Measurements from ENCODE around the gene FHOD1.

Gene FHOD1

DNA sequence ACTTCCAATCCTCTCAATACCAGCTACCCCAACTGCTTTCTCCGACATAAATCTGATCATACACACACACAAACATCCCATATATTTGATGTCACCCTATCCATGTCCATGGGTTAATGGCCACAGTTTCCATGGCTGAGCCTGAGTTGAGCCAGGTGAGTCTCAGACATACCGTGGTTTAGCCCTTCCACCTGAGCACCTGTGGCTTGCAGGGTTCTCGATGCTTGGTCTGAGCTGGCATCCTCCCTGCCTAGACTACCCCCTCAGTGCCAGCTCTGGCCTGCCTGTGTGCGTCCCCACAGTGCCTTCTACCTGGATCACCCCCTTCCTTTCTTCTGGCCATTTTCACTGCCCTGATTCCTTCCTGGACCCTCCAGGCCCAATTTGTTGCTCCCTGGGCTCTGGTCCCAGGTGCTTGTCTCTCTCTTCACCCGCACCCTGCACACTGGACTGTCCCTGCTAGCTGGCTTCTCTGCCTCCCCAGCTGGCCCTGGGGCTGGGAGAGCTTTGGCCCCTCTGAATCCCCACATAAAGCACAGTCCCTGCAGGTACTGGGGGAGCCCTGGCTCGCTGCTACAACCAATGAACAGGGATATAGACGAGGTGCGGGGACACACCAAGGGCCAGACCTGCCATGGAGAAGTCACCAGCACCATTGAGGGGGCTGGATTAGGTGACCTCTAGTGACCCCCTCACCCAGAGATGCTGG, 41.0 kb downstream of the FHOD1 start:
- DNase-seq = no peak

DNA sequence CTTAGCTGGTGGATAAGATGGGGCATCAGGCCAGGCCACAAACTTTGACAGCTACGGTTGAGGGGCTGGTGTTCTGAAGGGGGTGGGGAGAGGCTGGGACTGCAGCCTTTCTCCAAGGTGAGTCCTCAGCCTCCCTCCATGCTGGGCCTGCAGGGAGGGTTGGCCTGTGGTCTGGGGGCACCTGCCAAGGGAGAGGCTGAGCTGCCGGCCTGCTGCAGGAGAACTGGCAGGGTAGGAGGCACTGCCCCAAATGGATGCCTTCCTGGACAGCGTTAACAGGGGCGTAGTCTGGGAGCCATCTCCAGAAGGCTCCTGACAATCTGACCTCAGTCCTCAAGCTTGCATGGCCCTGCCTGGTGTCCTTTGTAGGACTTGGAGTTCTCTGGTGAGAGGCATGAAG, 43.2 kb downstream of the FHOD1 start:
- no peak for DNase-seq

DNA sequence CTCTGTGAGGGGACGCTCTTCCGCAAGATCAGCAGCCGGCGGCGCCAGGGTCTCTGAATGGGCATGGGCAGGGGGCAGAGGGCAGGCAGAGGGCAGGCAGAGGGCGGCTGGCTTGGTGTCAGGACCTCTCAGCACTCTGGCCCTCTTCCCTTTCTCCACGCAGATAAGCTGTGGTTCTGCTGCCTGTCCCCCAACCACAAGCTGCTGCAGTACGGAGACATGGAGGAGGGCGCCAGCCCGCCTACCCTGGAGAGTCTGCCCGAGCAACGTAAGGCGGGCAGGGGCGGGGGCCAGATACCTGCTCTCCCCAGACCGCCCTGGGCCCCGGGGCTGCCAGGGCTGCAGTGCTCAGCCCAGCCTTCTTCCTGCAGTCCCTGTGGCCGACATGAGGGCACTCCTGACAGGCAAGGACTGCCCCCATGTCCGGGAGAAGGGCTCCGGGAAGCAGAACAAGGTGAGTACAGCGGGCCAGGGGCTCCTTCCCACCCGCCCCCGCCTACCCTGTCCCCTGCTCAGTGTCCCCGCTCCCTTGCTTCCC, 44.3 kb downstream of the FHOD1 start:
- no peak for DNase-seq

DNA sequence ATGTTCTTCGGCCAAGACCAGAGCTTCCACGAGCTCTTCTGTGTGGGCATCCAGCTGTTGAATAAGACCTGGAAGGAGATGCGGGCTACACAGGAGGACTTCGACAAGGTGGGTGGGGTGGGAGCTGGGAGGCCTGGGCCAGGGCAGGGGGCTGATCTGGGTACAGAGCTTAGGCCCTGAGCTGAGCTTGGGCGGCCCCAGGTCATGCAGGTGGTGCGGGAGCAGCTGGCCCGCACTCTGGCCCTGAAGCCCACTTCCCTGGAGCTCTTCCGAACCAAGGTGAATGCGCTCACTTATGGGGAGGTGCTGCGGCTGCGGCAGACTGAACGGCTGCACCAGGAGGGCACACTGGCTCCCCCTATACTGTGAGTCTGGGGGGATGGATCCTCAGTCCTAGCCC, 44.9 kb downstream of the FHOD1 start:
- DNase-seq = no peak

DNA sequence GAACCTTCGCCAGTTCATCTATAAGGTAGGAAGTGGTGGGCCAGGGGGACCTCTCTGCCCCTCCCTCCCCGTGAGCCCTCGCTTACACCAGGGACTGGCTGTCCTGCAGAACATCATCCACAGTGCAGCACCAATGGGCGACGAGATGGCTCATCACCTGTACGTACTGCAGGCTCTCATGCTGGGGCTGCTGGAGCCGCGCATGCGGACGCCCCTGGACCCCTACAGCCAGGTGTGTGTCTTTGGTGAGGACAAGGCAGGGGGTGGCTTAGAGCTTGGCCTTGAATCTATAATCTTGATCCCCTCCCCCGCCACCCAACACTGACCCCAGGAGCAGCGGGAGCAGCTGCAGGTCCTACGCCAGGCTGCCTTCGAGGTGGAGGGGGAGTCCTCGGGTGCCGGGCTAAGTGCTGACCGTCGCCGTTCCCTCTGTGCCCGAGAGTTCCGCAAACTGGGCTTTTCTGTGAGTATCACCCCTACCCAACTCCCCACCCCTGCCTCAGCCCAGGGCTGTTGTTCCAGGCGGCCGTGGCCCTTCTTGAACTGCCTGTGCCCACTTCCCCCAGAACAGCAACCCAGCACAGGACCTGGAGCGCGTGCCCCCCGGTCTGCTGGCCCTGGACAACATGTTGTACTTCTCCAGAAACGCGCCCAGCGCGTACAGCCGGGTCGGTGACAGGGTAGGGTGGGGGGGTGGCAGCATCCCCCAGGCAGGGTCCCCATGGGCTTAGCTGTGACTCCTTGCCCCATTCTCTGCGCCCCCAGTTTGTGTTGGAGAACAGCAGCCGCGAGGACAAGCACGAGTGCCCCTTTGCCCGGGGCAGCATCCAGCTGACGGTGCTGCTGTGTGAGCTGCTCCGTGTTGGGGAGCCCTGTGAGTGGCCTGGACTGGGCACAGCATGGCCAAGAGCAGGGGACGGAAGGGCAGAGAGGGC, 45.6 kb downstream of the FHOD1 start:
- DNase-seq = no peak

DNA sequence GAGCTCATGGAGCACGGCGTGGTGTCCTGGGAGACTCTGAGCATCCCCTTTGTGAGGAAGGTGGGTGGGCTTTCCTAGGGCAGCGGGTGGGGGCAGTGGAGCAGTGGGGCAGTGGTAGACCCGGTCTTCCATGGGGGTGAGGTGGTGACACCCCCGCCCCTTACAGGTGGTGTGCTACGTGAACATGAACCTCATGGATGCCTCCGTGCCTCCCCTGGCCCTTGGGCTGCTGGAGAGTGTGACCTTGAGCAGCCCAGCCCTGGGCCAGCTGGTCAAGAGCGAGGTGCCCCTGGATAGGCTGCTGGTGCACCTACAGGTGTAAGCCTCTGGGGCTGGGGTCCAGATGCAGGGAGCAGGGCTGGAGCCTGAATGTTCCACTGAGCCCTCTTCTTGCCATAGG, 46.8 kb downstream of the FHOD1 start:
- no peak for DNase-seq

DNA sequence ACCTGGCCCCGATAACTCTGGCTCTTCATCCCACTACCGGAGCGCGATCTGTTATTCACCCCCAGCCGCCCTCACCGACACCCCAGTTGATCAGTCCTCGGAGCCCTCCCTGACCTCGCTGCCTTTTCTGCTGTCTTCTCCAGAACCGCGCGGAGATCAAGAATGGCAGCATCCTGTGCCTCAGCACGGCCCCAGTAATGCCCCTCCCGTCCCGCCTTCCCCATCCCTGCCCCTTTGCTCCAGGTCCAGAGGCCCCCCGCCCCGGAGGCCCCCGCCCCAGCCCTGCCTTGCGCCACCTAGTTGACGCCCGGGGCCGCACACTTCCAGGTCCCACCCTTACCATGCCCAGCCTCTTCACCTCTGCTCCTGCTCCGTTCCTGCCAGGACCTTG, 47.5 kb downstream of the FHOD1 start:
- no peak for DNase-seq

DNA sequence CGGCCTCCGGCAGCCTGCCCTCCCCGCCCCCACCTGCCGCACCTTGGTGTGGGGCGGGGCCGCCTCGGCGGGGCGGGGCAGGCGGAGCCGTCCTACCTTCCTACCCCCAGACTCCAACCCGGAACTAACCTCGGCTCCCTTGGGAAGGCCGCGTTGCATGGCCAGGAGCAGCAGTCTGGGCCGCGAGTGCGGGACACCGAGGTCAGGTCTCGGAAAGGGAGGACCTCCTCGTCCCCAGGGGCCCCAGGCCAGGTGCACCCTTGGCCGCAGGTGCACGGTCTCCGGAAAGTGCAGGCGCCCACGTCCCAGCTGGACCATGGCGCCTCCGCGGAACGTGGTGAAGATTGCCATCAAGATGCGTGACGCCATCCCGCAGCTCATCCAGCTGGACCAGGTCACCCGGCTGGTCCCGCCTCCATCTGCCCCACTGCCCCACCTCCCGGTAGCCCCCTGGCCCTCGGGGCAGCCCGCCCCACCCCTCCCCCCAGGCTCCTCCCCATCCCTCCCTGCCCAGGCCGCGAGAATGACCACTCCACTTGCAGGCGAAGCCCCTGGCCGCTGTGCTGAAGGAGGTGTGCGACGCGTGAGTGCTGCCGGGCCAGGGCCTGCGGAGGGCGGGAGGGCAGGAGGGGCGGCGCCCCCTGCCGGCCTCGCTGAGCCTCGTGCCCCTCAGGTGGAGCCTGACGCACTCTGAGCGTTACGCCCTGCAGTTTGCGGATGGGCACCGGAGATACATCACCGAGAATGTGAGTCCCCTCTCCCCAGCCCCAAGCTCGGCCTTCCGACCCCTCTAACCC, 48.1 kb downstream of the FHOD1 start, which contains the start of gene ELMO3:
ELMO3 (plus strand) TSS at position 121 of the 797 bp plus-strand sequence; CDS start at position 317, 196 bp downstream.
- no peak for DNase-seq

DNA sequence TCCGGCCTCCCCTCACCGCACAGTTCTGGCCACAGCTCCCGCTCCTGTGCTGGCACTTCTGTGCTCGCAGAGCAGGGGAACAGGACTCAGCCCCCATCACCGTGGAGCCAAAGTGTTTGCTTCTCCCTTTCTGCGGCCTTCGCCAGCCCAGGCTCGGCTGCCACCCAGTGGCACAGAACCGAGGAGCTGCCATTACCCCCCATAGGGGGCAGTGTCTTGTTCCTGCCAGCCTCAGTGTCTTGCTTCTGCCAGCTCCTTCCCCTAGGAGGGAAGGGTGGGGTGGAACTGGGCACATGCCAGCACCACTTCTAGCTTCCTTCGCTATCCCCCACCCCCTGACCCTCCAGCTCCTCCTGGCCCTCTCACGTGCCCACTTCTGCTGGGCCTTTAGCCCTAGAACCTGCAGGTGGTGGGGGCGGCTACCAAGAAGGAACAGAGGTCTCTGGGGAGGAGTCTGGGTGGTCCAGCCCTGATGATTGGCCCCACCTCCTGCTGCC, 49.0 kb downstream of the FHOD1 start:
- peak; percentile 83 for DNase-seq

DNA sequence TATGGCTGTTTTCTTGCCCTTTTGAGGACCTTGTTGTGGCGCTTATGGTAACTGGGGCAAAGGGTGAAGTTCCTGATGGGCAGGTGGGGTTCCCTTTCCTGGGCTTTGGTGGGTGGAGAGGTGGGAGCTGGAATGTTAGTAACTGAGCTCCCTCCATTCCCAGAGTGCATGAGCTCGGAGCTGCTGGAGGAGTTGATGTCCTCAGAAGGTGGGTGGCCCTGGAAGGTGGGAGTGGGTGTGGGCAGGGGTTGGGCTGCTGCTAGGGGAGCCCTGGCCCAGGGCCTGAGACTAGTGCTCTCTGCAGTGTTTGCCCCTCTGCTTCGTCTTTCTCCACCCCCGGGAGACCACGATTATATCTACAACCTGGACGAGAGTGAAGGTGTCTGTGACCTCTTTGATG, 49.6 kb downstream of the FHOD1 start:
- DNase-seq = no peak

DNA sequence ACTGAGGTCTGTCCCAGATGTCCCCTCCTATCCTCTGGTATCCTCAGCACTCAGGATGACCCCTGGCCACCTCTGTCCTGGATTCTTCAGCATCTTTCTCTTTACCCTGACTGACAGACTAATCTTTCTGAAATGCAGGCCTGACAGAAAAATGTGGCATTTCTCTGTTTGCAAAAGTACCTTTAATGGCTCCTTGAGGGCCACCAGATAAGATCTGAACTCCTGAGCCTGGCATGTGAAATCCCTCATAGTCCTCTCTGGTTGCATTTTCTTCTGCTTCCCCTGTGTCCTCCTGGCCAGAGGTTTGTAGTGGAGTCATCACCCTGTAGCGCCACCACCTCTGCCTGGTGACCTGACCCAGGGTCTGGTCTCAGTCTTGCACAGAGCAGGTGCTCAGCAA, 50.4 kb downstream of the FHOD1 start:
- DNase-seq = no peak

DNA sequence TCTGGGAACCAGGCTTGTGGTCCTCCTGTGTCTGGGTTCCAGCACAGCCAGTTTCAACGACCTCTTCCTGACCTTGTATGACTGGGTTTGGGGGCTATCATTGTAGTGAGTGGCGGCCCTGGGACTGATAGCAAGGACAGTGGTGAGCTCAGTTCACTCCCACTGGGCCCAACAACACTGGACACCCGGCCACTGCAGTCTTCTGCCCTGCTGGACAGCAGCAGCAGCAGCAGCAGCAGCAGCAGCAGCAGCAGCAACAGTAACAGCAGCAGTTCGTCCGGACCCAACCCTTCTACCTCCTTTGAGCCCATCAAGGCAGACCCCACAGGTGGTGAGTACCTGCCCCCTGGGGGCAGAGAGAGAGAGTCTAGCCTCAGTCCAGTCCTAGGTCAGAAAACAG, 51.6 kb downstream of the FHOD1 start:
- no peak for DNase-seq

DNA sequence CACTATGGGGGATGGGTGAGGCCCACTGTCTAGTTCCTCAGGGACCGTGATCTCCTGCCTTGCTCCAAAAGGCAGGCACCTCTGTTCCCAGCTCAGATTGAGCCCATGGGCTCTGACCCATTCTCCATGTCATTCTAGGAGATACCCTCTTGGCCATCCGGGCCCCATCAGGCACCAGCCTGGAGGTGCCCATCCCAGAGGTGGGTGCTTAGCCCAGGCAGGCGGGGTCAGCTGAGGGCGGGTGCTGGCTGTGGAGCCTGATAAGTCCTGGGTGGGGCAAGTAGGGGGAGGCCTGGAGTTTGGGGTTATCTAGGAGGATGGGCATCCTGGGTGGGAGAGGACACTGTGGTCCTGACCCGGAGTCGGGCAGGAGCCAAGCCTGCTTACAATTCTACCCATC, 53.0 kb downstream of the FHOD1 start:
- DNase-seq = peak; percentile 68

DNA sequence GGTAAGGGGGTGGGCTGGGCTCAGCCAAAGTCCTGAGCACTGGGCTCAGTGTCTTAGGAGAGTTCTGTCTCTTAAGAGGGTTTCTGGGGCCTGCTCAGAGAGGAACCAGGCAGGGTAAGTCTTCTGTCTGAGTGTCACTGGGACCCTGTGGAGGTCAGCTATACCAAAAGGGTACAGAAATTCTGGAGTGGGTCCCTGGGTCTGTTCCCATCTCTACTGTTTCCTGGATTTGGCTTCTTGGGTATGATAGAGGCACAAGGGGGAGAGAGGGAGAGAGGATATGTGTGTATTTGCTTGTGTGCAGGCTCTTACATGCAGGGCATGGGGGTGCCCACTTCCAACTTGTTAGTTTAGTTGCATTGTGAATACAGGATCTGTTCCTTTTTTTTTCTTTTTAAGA, 53.7 kb downstream of the FHOD1 start:
- no peak for DNase-seq

DNA sequence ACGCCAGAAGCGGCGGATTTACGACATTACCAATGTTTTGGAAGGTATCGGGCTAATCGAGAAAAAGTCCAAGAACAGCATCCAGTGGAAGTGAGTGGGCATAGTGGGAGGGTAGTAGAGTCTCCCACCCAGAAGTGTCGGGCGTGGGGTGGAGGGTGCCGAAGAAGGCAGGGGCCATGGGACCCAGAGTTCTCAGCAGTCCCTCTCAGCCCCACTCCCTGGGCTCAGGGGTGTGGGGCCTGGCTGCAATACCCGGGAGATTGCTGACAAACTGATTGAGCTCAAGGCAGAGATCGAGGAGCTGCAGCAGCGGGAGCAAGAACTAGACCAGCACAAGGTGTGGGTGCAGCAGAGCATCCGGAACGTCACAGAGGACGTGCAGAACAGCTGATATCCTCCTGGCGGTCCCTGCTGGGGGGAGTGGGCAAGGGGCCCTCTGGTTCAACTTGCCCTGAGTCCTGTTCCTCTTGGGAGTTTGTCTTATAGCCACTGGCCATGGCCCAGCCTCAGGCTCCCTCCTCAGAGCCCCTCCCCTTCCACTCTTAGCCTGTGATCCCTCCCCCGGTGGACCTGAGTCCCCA, 54.4 kb downstream of the FHOD1 start:
- no peak for DNase-seq

DNA sequence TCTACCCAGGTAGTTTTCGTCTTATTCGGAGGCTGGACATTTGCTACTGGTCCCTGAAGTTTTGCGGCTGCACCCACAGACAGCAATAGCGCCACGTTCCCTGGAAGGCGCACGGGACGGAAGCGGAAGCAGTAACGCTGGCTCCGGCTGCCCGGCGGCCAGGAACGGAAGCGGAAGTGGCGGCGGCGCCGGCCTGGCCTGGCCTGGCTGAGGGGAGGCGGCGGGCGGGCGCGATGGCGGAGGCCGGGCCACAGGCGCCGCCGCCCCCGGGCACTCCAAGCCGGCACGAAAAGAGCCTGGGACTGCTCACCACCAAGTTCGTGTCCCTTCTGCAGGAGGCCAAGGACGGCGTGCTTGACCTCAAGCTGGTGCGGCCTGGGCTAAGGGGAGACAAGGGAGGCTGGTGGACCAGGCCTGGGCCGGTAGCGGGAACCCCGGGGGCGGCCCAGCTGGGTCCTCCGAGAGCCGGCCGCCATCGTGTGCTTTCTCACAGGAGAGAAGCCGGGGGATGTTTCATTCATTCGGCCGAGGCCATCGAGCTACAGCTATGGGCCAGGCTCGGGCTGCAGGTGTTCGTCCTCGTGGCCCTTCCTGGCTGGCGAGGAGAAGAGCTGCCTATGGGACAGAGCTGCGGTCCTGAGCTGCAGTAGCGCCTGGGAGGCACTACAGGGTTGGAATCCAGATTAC, 55.1 kb downstream of the FHOD1 start, which contains the start of gene E2F4:
E2F4 (plus strand) TSS at position 161 of the 687 bp plus-strand sequence; CDS start at position 234, 73 bp downstream.
- DNase-seq = peak; percentile 97

DNA sequence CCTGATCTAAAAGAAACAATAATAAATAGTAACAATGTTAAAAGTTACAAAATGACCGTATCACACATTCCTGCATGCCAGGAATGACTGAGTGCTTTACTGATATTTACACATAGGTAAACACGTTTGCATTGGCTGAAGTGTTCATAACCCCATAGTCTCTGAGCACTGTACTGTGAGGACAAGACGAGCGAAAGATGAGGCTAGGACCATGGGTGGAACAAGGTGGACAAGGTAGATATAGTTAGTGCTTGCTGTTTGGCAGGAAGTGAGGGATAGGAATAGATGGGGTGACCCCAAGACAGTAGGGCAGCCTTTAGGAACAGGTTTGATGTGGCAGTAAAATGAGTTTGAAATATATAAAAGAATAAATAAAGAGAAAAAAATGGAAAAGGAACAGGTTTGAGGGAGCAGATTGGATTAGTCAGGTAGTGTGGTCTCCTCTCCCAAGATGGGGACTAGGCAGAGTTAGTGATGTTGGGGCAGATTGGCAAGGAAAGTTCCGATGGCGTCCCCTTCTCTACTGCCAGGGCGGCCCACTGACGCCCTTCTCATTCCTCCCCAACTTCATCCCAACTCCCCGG, 55.8 kb downstream of the FHOD1 start:
- no peak for DNase-seq

DNA sequence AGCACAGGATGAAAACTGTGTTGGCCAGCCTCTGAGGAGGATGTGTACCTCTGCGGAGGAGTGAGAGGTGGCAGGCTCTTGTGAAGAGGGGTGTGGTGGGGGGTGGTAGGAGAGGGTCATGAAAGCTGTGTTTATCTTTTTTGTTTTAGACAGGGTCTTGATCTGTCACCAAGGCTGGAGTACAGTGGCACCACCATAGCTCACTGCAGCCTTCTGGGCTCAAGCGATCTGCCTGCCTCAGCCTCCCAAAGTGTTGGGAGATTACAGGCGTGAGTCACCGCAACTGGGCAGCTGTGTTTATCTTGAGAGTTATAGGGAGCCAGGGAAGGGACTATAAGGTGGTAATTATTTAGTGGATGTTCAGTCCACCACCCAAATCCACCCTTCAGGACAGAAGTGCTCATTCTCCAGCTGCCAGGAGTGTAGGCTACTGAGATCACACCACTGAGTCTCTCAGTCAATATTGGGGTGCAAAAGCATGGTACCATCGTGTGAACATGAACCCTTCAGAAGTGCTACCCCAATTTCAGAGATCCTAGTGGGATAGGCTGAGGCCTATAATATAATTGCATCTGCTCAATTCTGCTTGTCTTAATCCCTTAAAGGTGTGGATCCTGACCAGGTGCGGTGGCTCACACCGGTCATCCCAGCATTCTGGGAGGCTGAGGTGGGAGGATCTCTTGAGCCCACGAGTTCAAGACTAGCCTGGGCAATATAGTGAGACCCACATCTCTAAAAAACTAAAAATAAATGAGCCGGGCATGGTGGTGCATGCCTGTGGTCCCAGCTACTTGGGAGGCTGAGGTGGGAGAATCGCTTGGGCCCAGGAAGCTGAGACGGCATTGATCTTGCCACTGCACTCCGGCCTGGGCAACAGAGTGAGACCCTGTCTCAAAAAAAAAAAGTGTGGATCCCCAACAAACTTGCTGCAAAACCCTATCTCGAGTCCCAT, 56.6 kb downstream of the FHOD1 start:
- DNase-seq = no peak

DNA sequence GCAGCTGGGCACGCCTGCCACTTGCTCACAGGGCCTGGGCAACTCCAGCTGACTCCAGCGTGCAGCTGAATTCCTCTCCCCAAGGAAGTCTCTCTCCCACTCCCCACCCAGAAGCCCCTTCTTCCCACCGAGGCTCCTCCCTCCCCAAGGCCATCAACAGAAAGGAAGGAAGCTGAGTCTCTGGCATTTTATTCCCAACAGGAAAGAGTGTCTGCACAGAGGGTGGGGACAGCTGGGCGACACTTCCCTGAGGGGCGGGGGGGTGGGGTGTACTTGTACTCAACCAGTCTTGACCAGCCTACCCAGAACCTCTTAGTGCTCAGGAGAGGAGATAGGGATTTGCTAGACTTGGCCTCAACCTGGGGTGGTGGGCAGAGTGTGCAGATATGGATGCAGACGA, 57.2 kb downstream of the FHOD1 start, which contains the start of gene EXOC3L1:
EXOC3L1 (minus strand) TSS at position 96 of the 400 bp plus-strand sequence. CDS start 460 bp downstream, outside the sequence.
- DNase-seq = no peak

DNA sequence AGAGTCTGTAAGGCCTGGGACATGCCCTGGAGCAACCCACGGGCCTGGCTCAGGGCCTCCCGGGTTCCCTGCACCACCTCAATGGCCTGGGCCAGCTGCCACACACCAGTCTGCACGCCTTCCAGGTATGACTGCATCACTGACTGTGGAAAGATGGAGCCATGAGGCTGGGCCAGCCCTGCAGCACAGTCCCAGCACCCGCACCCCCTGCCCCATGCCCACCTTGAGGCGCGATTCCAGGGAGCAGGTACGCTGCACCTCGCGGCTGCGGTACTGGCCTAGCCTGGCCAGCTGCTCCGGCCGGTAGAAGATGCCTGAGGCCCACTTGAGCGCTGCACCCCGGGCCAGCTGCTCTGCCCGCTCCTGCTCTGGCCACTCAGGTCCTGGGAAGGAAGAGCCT, 58.5 kb downstream of the FHOD1 start:
- no peak for DNase-seq

Data from hematopoietic multipotent progenitor cell treated with erythropoietin and hydrocortisone succinate and interleukin-3 and kit ligand, for 4 days (in vitro differentiated cells).